CD14-positive monocyte (primary cell): ENCODE data around the gene NEGR1. TPM values are rescaled to one million over a fixed set of nuclear protein-coding genes. Genes with fewer than 3 reads are reported as not detected.

Experiments
- DNase-seq, 3 donors: peaks; one replicate each; pipeline ENCODE4 v3.0.0-alpha.2; 2011 to 2022
- H2AFZ ChIP-seq: 2 replicates; pipeline ENCODE4 v1.6.0; 2012; ENCODE audit warnings: mild to moderate bottlenecking, low read depth, low read length, inconsistent platforms; ENCODE audit not compliant: insufficient read depth, poor library complexity, severe bottlenecking
- H3K27ac ChIP-seq, 2 donors: 1 replicate in 1 of 2; 2 replicates in 1 of 2; pipeline ENCODE4 v1.5.1; 2012 to 2013; ENCODE audit warnings: low read length in 2 of 2, control low read depth in 1 of 2, inconsistent platforms in 1 of 2, low read depth in 1 of 2, mild to moderate bottlenecking in 1 of 2
- H3K27me3 ChIP-seq, 2 donors: one replicate each; pipeline versions ENCODE4 v1.6.0 to v1.6.1; 2011 to 2013; ENCODE audit warnings: low read length in 2 of 2; ENCODE audit not compliant: control insufficient read depth in 2 of 2, insufficient read depth in 2 of 2
- H3K36me3 ChIP-seq, 2 donors: replicated peaks in 1 of 2; 1 replicate in 1 of 2; 2 replicates in 1 of 2; pipeline versions ENCODE4 v1.5.1 to v1.6.1; 2012 to 2013; ENCODE audit warnings: low read length in 2 of 2, control low read depth in 1 of 2, inconsistent platforms in 1 of 2, mild to moderate bottlenecking in 1 of 2; ENCODE audit not compliant: insufficient read depth in 2 of 2, control insufficient read depth in 1 of 2
- H3K4me1 ChIP-seq, 2 donors: 1 replicate in 1 of 2; 2 replicates in 1 of 2; pipeline versions ENCODE4 v1.5.1 to v1.6.1; 2012 to 2013; ENCODE audit warnings: low read length in 2 of 2, control low read depth in 1 of 2, inconsistent platforms in 1 of 2, mild to moderate bottlenecking in 1 of 2, moderate library complexity in 1 of 2; ENCODE audit not compliant: insufficient read depth in 2 of 2, control insufficient read depth in 1 of 2
- H3K4me2 ChIP-seq: replicated peaks from 2 replicates; pipeline ENCODE3; 2012; ENCODE audit warnings: low read length, moderate library complexity, mild to moderate bottlenecking; ENCODE audit not compliant: poor library complexity, severe bottlenecking; ENCODE audit errors: extremely low read depth
- H3K4me3 ChIP-seq, 3 experiments: fragments of 200-600 bp in 1 of 3; sonication (generic) in 1 of 3; replicated peaks in 1 of 3; 1 replicate in 2 of 3; 2 replicates in 1 of 3; pipeline ENCODE4 v1.5.1; 2011 to 2013; ENCODE audit warnings: low read length in 3 of 3, mild to moderate bottlenecking in 3 of 3, control low read depth in 2 of 3, low read depth in 2 of 3, inconsistent platforms in 1 of 3, moderate library complexity in 1 of 3
- H3K79me2 ChIP-seq: 2 replicates; pipeline ENCODE4 v1.6.0; 2012; ENCODE audit warnings: mild to moderate bottlenecking, control low read depth, inconsistent platforms, low read length, moderate library complexity; ENCODE audit not compliant: insufficient read depth
- H3K9ac ChIP-seq: 2 replicates; pipeline ENCODE4 v1.6.0; 2017; ENCODE audit warnings: low read length, mild to moderate bottlenecking; ENCODE audit not compliant: insufficient read depth, poor library complexity, severe bottlenecking
- H3K9me3 ChIP-seq, 2 donors: replicated peaks in 1 of 2; 1 replicate in 1 of 2; 2 replicates in 1 of 2; pipeline versions ENCODE4 v1.5.1 to v1.6.1; 2012 to 2013; ENCODE audit warnings: low read length in 2 of 2, control low read depth in 1 of 2; ENCODE audit not compliant: control insufficient read depth in 1 of 2, insufficient read depth in 1 of 2
- H4K20me1 ChIP-seq: 2 replicates; pipeline ENCODE4 v1.6.0; 2012; ENCODE audit warnings: mild to moderate bottlenecking, low read length, control low read depth, moderate library complexity; ENCODE audit not compliant: insufficient read depth
- H3K27ac Mint-ChIP-seq, 7 donors: one replicate each; pipeline ENCODE4 v1.8.0; 2020; ENCODE audit warnings: mild to moderate bottlenecking in 7 of 7, mixed read lengths in 7 of 7, moderate library complexity in 6 of 7, inconsistent platforms in 2 of 7
- H3K27me3 Mint-ChIP-seq, 3 donors: one replicate each; pipeline ENCODE4 v1.8.0; 2021 to 2022; ENCODE audit warnings: low read depth in 3 of 3, mild to moderate bottlenecking in 3 of 3, mixed read lengths in 3 of 3, moderate library complexity in 3 of 3, inconsistent platforms in 1 of 3
- H3K36me3 Mint-ChIP-seq, 2 donors: one replicate each; pipeline ENCODE4 v1.8.0; 2020; ENCODE audit warnings: mixed read lengths in 2 of 2, inconsistent platforms in 1 of 2, mild to moderate bottlenecking in 1 of 2
- H3K4me1 Mint-ChIP-seq: one replicate; pipeline ENCODE4 v1.8.0; 2020; ENCODE audit warnings: mild to moderate bottlenecking, mixed read lengths
- H3K4me3 Mint-ChIP-seq, 2 donors: one replicate each; pipeline ENCODE4 v1.8.0; 2020; ENCODE audit warnings: mild to moderate bottlenecking in 2 of 2, mixed read lengths in 2 of 2, moderate library complexity in 1 of 2
- H3K9me3 Mint-ChIP-seq, 7 donors: one replicate each; pipeline ENCODE4 v1.8.0; 2020 to 2022; ENCODE audit warnings: mixed read lengths in 7 of 7, mild to moderate bottlenecking in 6 of 7, moderate library complexity in 6 of 7, inconsistent platforms in 2 of 7
- WGBS: methylation state at CpG from one replicate; pipeline ENCODE4 v1.1.5; 2013; ENCODE audit warnings: missing lambda C conversion rate; ENCODE audit not compliant: insufficient coverage; 5-methylcytosine and 5-hydroxymethylcytosine counted together
- intact Hi-C, 2 donors: fragments of 100-400 bp; cut with micrococcal nuclease; formaldehyde crosslinking; loops; one replicate each; pipeline versions ENCODE4 v1.15.0 to v1.15.1; 2023
- polyA plus RNA-seq, 3 donors: library from polyadenylated mRNA; depleted of rRNA in 1 of 3; unstranded in 2 of 3; stranded (reverse) in 1 of 3; fragments of 300-500 nt in 2 of 3; fragments of >200 nt in 1 of 3; fragmentation: Illumina TruSeq in 2 of 3; gene quantifications; 1 replicate in 2 of 3; 2 replicates in 1 of 3; pipeline ENCODE4 v1.2.3, GENCODE V29; 2012 to 2021
- TF ChIP-seq, protein P1 (sequence below): fragments of 200-600 bp; IDR thresholded peaks from one replicate; pipeline ENCODE4 v1.8.0; 2022; ENCODE audit warnings: antibody characterized with exemption, mild to moderate bottlenecking

NEGR1 gene
- polyA plus RNA-seq, 3 donors: 0.03 to 0.15 (median 0.13) TPM

DNA sequence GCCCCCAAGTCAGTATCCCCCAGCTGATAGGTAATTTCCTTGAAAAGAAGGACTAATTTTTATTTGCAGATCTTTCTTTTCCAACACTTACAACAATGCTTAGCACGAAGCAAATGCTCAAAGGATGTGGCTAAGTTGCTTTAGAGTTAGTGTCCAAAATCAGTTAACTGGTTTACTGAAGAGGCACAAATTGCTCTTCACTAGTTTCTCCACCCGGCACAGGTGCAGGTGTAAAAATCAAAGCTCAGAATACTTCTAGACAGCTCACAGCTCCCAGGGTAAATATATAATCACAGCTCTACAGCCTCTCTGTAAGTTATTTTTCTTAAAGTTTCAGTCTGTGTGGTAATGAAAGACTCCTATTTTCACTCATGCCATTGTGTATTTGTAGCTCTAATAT, 361.8 kb downstream of the NEGR1 start:
- Mint-ChIP-seq H3K9me3 (peaks cover 4 to 19% (median 14%) of the 10 kb centered on the region in 7 donors), H3K4me3 (no peak overlapping the region), H3K27me3 (peaks cover 0 to 1% (median 0%) of the 10 kb centered on the region in 3 donors), H3K36me3 (no peaks in the 10 kb centered on the region), H3K27ac (no peak overlapping the region), H3K4me1 (no peaks in the 10 kb centered on the region)
- no peak overlapping the region for H3K9ac ChIP-seq
- DNase-seq: no peak
- no peak overlapping the region for H3K4me3 ChIP-seq
- H2AFZ ChIP-seq: no peak overlapping the region
- H3K4me2 ChIP-seq: no peak overlapping the region
- no peaks in the 10 kb centered on the region for H3K36me3 ChIP-seq
- H3K27ac ChIP-seq: no peak overlapping the region
- no peaks in the 10 kb centered on the region for H4K20me1 ChIP-seq
- TF ChIP-seq, protein P1, sequence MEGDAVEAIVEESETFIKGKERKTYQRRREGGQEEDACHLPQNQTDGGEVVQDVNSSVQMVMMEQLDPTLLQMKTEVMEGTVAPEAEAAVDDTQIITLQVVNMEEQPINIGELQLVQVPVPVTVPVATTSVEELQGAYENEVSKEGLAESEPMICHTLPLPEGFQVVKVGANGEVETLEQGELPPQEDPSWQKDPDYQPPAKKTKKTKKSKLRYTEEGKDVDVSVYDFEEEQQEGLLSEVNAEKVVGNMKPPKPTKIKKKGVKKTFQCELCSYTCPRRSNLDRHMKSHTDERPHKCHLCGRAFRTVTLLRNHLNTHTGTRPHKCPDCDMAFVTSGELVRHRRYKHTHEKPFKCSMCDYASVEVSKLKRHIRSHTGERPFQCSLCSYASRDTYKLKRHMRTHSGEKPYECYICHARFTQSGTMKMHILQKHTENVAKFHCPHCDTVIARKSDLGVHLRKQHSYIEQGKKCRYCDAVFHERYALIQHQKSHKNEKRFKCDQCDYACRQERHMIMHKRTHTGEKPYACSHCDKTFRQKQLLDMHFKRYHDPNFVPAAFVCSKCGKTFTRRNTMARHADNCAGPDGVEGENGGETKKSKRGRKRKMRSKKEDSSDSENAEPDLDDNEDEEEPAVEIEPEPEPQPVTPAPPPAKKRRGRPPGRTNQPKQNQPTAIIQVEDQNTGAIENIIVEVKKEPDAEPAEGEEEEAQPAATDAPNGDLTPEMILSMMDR: no peak
- H3K79me2 ChIP-seq: no peaks in the 10 kb centered on the region
- intact Hi-C loops: no loop called here
- no peaks in the 10 kb centered on the region for H3K27me3 ChIP-seq
- H3K4me1 ChIP-seq: no peaks in the 10 kb centered on the region
- WGBS: no CpG with 5 or more reads among the region's 2 CpGs
- peaks cover 0 to 7% of the 10 kb centered on the region in 2 donors for H3K9me3 ChIP-seq

DNA sequence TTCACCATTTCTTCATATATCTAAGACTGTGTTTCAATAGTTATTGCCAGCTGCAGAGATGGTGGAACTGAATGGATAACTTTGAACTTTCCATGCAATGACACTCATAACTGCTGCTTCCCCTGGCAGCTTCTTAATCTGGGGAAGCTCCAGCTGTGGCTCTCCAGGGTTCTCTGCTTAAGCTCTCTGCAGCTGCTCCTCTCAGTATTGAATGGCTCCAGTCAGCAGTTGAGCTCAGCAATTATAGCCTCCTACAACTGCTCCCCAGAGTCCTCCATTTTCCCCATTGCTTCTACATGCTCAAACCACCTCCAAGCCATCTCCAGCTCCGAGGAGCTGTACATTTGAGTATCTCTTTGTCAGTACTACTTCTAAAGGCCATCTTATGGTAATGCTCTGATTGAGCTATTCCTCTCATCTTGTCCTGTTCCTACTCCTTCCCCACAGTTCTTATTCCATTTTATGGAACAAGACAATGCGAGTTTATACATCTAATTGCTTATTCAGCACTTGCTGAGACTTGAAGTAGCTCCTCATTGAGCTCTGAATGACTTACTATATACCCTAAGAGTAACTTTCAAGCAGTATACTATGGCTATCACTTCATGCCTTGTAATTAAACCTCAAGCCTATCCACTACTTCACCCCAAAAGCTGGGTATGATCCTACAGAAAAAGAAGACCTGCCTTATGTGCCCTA, 362.4 kb downstream of the NEGR1 start:
- no peak overlapping the region for H3K4me3 ChIP-seq
- H3K4me3 Mint-ChIP-seq: peak overlapping the region in 1 of 2 donors; percentile 42
- WGBS: 84% methylated on average over 2 of the region's 2 CpGs

More for the DNA sequence above, 362.4 kb downstream of the NEGR1 start:
- Histone ChIP-seq H3K9ac (no peak overlapping the region), H3K79me2 (no peaks in the 10 kb centered on the region), H3K27ac (no peak overlapping the region), H3K36me3 (no peaks in the 10 kb centered on the region), H3K9me3 (peaks cover 0 to 7% of the 10 kb centered on the region in 2 donors), H4K20me1 (no peaks in the 10 kb centered on the region), H2AFZ (no peak overlapping the region), H3K4me2 (no peak overlapping the region), H3K27me3 (no peaks in the 10 kb centered on the region), H3K4me1 (no peaks in the 10 kb centered on the region)
- Mint-ChIP-seq H3K36me3 (no peaks in the 10 kb centered on the region), H3K27ac (no peak overlapping the region), H3K9me3 (peaks cover 4 to 19% (median 14%) of the 10 kb centered on the region in 7 donors), H3K27me3 (peaks cover 0 to 1% (median 0%) of the 10 kb centered on the region in 3 donors), H3K4me1 (no peaks in the 10 kb centered on the region)
- no peak for DNase-seq
- TF ChIP-seq, protein P1: no peak
- intact Hi-C loops: no loop called here
